Measurements from ENCODE around the gene NXPE4. TPM values are rescaled to one million over a fixed set of nuclear protein-coding genes. Genes with fewer than 3 reads are reported as not detected.

NXPE4 gene
- total RNA-seq, 1 donor from 2014 or later = not detected

- TF ChIP-seq CTCF (IDR thresholded peaks at IDR 0.05) = no peak
- Histone ChIP-seq H3K27ac (no peak overlapping the region), H3K9me3 (peaks cover 0 to 4% of the 10 kb centered on the region in 2 donors), H3K27me3 (no peaks in the 10 kb centered on the region), H3K4me3 (no peak overlapping the region), H3K36me3 (no peaks in the 10 kb centered on the region), H3K4me1 (no peaks in the 10 kb centered on the region)
- no peak for DNase-seq (ENCODE audit: low spot score in 2 of 2)
- intact Hi-C loops (cut with DNase I) = no loop called here
Measured at GRCh38 chr11:114525682-114526081, 69.9 kb downstream of the NXPE4 start.

- Histone ChIP-seq H3K9me3 (peaks cover 0 to 4% of the 10 kb centered on the region in 2 donors), H3K36me3 (no peaks in the 10 kb centered on the region), H3K4me3 (no peak overlapping the region), H3K4me1 (no peaks in the 10 kb centered on the region), H3K27me3 (no peaks in the 10 kb centered on the region), H3K27ac (no peak overlapping the region)
- TF ChIP-seq CTCF (IDR thresholded peaks at IDR 0.05) = no peak
- intact Hi-C loops (cut with DNase I) = no loop called here
- DNase-seq (ENCODE audit: low spot score in 2 of 2) = no peak
Measured at GRCh38 chr11:114524122-114524521, 71.5 kb downstream of the NXPE4 start.

GRCh38 chr11:114522818-114523217 is 72.8 kb downstream of the NXPE4 start:
- Histone ChIP-seq H3K27me3 (no peaks in the 10 kb centered on the region), H3K9me3 (peaks cover 0 to 4% of the 10 kb centered on the region in 2 donors), H3K4me1 (no peaks in the 10 kb centered on the region), H3K36me3 (no peaks in the 10 kb centered on the region), H3K4me3 (no peak overlapping the region), H3K27ac (no peak overlapping the region)
- TF ChIP-seq CTCF (IDR thresholded peaks at IDR 0.05) = no peak
- intact Hi-C loops (cut with DNase I) = no loop called here
- no peak for DNase-seq (ENCODE audit: low spot score in 2 of 2)

Other genes starting within 250 kb of the NXPE4 start
- 0.43 TPM for gene C11orf71, start 195.3 kb downstream of the NXPE4 start, total RNA-seq
- gene RBM7, start 195.1 kb downstream of the NXPE4 start, total RNA-seq = 3.2 TPM
- 134 TPM for gene REXO2, start 156.3 kb downstream of the NXPE4 start, total RNA-seq
- not detected for gene NXPE1, start 35.9 kb downstream of the NXPE4 start, total RNA-seq
- not detected for gene NXPE2, start 82.7 kb upstream of the NXPE4 start, total RNA-seq